Kidney (tissue), 14 donors: ENCODE data around the gene PHYHIPL. TPM values are rescaled to one million over a fixed set of nuclear protein-coding genes. Genes with fewer than 3 reads are reported as not detected.

Experiments used
- DNase-seq, 5 donors: peaks; one replicate each; pipeline ENCODE4 v3.0.0-alpha.2; 2013 to 2020
- FAIRE-seq: peaks from 2 replicates; lab custom pipeline; 2012; peaks lifted over from hg19 to GRCh38; lab: Jason Lieb, UNC
- H3K27ac ChIP-seq, 2 donors: one replicate each; pipeline ENCODE4 v1.7.0; 2013; ENCODE audit warnings: low read depth in 2 of 2, low read length in 2 of 2, inconsistent platforms in 1 of 2
- H3K27me3 ChIP-seq: one replicate; pipeline ENCODE4 v1.7.1; 2013; ENCODE audit warnings: low read length, inconsistent platforms; ENCODE audit not compliant: control insufficient read depth, insufficient read depth
- H3K36me3 ChIP-seq, 3 donors: one replicate each; pipeline versions ENCODE4 v1.7.0 to v1.7.1; 2013; ENCODE audit warnings: low read length in 3 of 3, control low read depth in 1 of 3, inconsistent platforms in 1 of 3; ENCODE audit not compliant: insufficient read depth in 3 of 3, control insufficient read depth in 2 of 3
- H3K4me1 ChIP-seq, 3 donors: one replicate each; pipeline versions ENCODE4 v1.7.0 to v1.7.1; 2013; ENCODE audit warnings: low read length in 3 of 3, inconsistent platforms in 1 of 3, low read depth in 1 of 3; ENCODE audit not compliant: control insufficient read depth in 2 of 3, insufficient read depth in 2 of 3
- H3K4me3 ChIP-seq, 3 donors: one replicate each; pipeline versions ENCODE4 v1.7.0 to v1.8.1; 2013; ENCODE audit warnings: low read length in 3 of 3, control low read depth in 1 of 3, inconsistent platforms in 1 of 3
- H3K9ac ChIP-seq, 3 donors: one replicate each; pipeline versions ENCODE4 v1.7.0 to v1.7.1; 2013; ENCODE audit warnings: low read length in 3 of 3, control low read depth in 1 of 3, inconsistent platforms in 1 of 3
- H3K9me3 ChIP-seq, 3 donors: one replicate each; pipeline versions ENCODE4 v1.7.0 to v1.7.1; 2013; ENCODE audit warnings: low read length in 3 of 3, control low read depth in 1 of 3, inconsistent platforms in 1 of 3; ENCODE audit not compliant: control insufficient read depth in 2 of 3, insufficient read depth in 1 of 3
- intact Hi-C: fragments of 100-400 bp; cut with DNase I; formaldehyde crosslinking; loops from one replicate; pipeline ENCODE4 v1.11.1; 2022
- polyA plus RNA-seq: library from polyadenylated mRNA; stranded (reverse); fragments of 350-450 nt; fragmentation: Illumina TruSeq; extraction: RNeasy Lipid Tissue Mini Kit (QIAGEN cat#74804); gene quantifications from one replicate; pipeline ENCODE4 v1.2.3, GENCODE V29; 2014; ENCODE audit warnings: low read depth, low replicate concordance; ENCODE audit not compliant: insufficient read depth
- total RNA-seq: library from RNA; stranded (reverse); fragmentation: NEBNext Ultra II Directional; extraction: Animal tissue kit (Norgen Biotek cat#: 25700); gene quantifications from one replicate; pipeline ENCODE4 v1.2.1, GENCODE V29; 2021
- TF ChIP-seq, protein P1 (sequence below): IDR thresholded peaks from 3 replicates; pipeline ENCODE4 v1.5.1; 2012; ENCODE audit warnings: mild to moderate bottlenecking, moderate library complexity, borderline replicate concordance; ENCODE audit not compliant: insufficient read depth; ENCODE audit errors: extremely low read depth
- donor health status: control.
- donor health status: control.
- donor health status: control.
- donor health status: control.
- donor health status: control.
- donor health status: DM: yes; HTN: yes; CAD: no.
- donor health status: Normal renal cell carcinoma (clear cell type).

PHYHIPL gene
- total and polyA plus RNA-seq, 2 donors from 2014 or later: 12.0 to 19.2 TPM

DNA sequence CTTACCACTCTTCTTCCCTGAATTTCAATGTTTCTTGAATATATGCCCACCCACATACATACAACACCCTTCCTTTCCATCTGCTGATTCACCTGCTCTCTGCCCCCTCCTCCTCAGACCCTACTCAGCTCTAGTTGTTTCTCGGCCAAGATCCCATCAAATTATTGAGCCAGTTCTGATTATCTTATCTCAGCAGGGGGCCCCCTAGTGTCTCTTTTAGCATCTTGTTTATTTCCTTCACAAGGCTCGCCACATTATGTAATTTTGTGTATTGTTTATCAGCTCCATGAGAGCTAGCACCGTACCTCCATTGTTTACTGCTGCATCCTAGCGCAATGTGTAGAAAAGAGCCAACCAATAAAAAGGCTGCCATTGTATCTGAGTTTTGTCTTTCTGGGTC is 114.0 kb downstream of the PHYHIPL start:
- FAIRE-seq (no peak), DNase-seq (no peak)
- Histone ChIP-seq H3K27me3 (no peaks in the 10 kb centered on the region), H3K9ac (no peak overlapping the region), H3K9me3 (no peaks in the 10 kb centered on the region), H3K27ac (no peak overlapping the region), H3K4me3 (no peak overlapping the region), H3K36me3 (no peaks in the 10 kb centered on the region), H3K4me1 (no peaks in the 10 kb centered on the region)
- TF ChIP-seq, protein P1, sequence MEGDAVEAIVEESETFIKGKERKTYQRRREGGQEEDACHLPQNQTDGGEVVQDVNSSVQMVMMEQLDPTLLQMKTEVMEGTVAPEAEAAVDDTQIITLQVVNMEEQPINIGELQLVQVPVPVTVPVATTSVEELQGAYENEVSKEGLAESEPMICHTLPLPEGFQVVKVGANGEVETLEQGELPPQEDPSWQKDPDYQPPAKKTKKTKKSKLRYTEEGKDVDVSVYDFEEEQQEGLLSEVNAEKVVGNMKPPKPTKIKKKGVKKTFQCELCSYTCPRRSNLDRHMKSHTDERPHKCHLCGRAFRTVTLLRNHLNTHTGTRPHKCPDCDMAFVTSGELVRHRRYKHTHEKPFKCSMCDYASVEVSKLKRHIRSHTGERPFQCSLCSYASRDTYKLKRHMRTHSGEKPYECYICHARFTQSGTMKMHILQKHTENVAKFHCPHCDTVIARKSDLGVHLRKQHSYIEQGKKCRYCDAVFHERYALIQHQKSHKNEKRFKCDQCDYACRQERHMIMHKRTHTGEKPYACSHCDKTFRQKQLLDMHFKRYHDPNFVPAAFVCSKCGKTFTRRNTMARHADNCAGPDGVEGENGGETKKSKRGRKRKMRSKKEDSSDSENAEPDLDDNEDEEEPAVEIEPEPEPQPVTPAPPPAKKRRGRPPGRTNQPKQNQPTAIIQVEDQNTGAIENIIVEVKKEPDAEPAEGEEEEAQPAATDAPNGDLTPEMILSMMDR: no peak
- intact Hi-C loops: no loop called here

Other genes with a start within 250 kb of the PHYHIPL start
- gene FAM13C, start 185.9 kb downstream of the PHYHIPL start, total RNA-seq: 8.8 TPM
- gene FAM13C, start 185.9 kb downstream of the PHYHIPL start, polyA plus RNA-seq: 1.5 TPM